Naive B cell (primary cell): ENCODE measurements around the gene MKNK2. TPM values are rescaled to one million over a fixed set of nuclear protein-coding genes. Genes with fewer than 3 reads are reported as not detected.
"Not testable (repeated sequence)": the region's sequence is repeated elsewhere in the genome, so short reads cannot be mapped to it uniquely, and the experiment has no call there.

ENCODE experiments used
- ATAC-seq, 2 donors: fragments of 150-1000 bp; cut with Tn5 transposase; 2 replicates each; pipeline ENCODE4 v1.10.0; 2021; ENCODE audit warnings: low read depth in 2 of 2, mild to moderate bottlenecking in 2 of 2, moderate library complexity in 2 of 2
- DNase-seq: peaks from one replicate; pipeline ENCODE4 v3.0.0; 2022
- H3K27ac Mint-ChIP-seq, 6 donors: one replicate each; pipeline ENCODE4 v1.8.0; 2020 to 2022; ENCODE audit warnings: mild to moderate bottlenecking in 6 of 6, mixed read lengths in 6 of 6, moderate library complexity in 5 of 6, inconsistent platforms in 2 of 6
- H3K27me3 Mint-ChIP-seq, 3 donors: one replicate each; pipeline ENCODE4 v1.8.0; 2021 to 2022; ENCODE audit warnings: mixed read lengths in 3 of 3, mild to moderate bottlenecking in 1 of 3
- H3K36me3 Mint-ChIP-seq, 2 donors: one replicate each; pipeline ENCODE4 v1.8.0; 2020 to 2022; ENCODE audit warnings: mixed read lengths in 2 of 2, inconsistent platforms in 1 of 2, mild to moderate bottlenecking in 1 of 2
- H3K4me1 Mint-ChIP-seq, 3 donors: one replicate each; pipeline ENCODE4 v1.8.0; 2020 to 2022; ENCODE audit warnings: mixed read lengths in 3 of 3, inconsistent platforms in 1 of 3, mild to moderate bottlenecking in 1 of 3, moderate library complexity in 1 of 3
- H3K4me3 Mint-ChIP-seq, 8 donors: one replicate each; pipeline ENCODE4 v1.8.0; 2020 to 2022; ENCODE audit warnings: mild to moderate bottlenecking in 8 of 8, mixed read lengths in 8 of 8, moderate library complexity in 8 of 8, inconsistent platforms in 2 of 8
- H3K9me3 Mint-ChIP-seq, 7 donors: one replicate each; pipeline ENCODE4 v1.8.0; 2020 to 2022; ENCODE audit warnings: mixed read lengths in 7 of 7, mild to moderate bottlenecking in 5 of 7, inconsistent platforms in 2 of 7, moderate library complexity in 1 of 7
- polyA plus RNA-seq, 6 donors: library from polyadenylated mRNA; unstranded; fragments of 300-500 nt; fragmentation: Illumina TruSeq; gene quantifications; one replicate each; pipeline ENCODE4 v1.2.3, GENCODE V29; 2021; ENCODE audit warnings: low read depth in 6 of 6

The MKNK2 gene
- polyA plus RNA-seq, 6 donors from 2014 or later: 51.1 to 102 (median 57.1) TPM

DNA sequence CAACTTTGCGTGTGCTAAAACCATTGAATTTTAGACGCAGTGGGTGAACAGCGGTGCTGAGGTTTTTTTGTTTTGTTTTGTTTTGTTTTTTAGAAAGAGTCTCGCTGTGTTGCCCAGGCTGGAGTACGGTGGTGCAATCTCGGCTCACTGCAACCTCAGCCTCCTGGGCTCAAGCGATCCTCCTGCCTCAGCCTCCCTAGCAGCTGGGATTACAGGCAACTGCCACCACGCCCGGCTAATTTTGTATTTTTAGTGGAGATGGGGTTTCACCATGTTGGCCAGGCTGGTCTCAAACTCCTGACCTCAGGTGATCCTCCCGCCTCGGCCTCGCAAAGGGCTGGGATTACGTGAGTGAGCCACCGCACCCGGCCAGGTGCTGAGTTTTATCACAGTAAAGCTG is 16.8 kb downstream of the MKNK2 start:
- ATAC-seq, H3K27me3 Mint-ChIP-seq, H3K36me3 Mint-ChIP-seq, DNase-seq, H3K9me3 Mint-ChIP-seq: not testable (repeated sequence)
- peaks cover 28 to 37% (median 33%) of the 10 kb centered on the region in 3 donors for H3K4me1 Mint-ChIP-seq
- peak overlapping the region in 1 of 8 donors; percentile 55 for H3K4me3 Mint-ChIP-seq
- peak overlapping the region in 2 of 6 donors; percentile 81 to 95 for H3K27ac Mint-ChIP-seq

DNA sequence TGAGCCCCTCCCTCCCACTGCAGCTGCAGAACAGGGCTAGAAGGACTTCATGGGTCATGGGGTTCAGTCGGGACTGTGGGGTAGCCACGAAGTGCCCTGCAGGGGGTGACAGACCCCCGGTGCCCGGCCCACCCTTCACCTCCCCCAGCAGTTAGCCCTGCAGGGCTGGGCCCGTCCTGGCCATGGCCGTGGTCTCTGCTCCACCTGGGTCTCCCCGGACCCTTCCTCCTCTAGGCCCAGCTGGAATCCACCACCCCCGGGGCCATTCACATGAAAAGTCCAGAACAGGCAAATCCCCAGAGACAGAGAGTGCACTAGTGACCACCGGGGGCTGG is 17.3 kb downstream of the MKNK2 start:
- Mint-ChIP-seq H3K4me3 (no peak overlapping the region), H3K27ac (no peak overlapping the region), H3K4me1 (peaks cover 27 to 35% (median 32%) of the 10 kb centered on the region in 3 donors), H3K9me3 (peaks cover 0 to 3% (median 0%) of the 10 kb centered on the region in 7 donors), H3K27me3 (no peaks in the 10 kb centered on the region), H3K36me3 (no peaks in the 10 kb centered on the region)
- no peak for DNase-seq
- no peak for ATAC-seq

DNA sequence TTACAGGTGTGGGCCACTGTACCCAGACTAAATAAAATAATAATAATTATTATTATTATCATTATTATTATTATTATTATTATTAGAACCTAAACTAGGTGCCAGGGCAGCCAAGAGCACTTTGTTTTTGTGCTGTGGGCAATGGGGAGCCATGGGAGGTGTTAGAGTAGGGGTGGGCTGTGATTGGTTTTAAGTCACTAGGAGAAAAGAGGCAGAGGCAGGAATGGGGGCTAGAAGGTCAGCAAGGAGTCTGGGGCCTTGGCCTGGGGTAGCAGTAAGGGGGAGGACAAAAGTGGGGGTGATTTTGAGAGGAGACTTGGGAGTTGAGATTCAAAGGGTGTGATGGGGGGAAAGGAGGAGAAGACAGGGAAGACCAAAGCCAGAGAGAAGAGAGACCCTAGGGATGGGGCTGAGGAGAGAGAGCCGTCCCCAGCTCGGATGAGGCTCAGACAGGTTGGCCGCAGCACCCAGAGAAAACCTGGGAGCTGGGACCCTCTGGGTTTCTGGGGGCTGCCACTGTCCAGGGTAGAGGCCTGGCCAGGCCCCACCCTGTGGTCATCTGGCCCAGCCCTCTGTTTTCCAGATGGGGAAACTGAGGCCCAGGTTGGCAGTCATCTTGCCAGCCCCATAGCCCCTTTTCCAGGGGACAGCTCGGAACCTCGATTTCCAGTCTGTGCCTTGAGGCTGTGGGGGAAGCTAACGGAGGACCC is 17.8 kb downstream of the MKNK2 start:
- Mint-ChIP-seq H3K9me3 (peaks cover 0 to 2% (median 0%) of the 10 kb centered on the region in 7 donors), H3K27ac (peak overlapping the region in 1 of 6 donors; percentile 76), H3K4me3 (peak overlapping the region in 3 of 8 donors; percentile 28 to 71 (median 57)), H3K4me1 (peaks cover 27 to 35% (median 34%) of the 10 kb centered on the region in 3 donors), H3K27me3 (no peaks in the 10 kb centered on the region), H3K36me3 (no peaks in the 10 kb centered on the region)
- ATAC-seq (no peak), DNase-seq (no peak)

DNA sequence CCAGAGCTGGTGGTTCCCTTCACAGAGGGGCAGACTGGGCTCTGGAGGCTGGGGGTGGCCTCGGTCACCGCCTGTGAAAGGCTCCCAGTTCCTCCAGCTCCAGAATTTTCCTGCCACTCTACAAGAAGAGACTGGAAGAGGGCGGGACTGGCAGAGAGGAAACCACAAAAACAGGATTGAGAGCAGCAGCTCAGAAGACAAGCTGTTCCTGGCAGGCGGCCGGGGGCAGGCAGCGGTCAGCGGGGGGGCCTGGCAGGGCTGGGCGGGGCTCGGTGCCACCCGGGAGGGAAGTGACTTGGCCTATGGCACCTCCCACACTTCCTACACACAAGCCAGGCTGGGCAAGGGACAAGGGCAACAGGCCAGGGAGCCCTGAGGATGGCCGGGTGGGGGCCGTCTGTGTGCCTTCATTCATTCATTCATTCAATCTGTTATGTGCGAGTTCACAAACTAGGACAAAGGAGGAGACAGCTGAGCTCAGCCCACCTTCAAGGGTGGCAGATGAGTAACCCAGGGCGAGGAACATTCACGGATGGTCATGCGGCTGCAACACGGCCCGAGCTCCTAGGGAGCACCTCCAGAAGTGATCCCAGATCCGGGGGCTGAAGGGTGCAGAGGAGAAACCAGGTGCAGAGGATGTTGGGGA is 18.6 kb downstream of the MKNK2 start:
- Mint-ChIP-seq H3K36me3 (no peaks in the 10 kb centered on the region), H3K4me1 (peaks cover 24 to 32% (median 30%) of the 10 kb centered on the region in 3 donors), H3K9me3 (peaks cover 0 to 2% (median 0%) of the 10 kb centered on the region in 7 donors), H3K27ac (peak overlapping the region in 4 of 6 donors; percentile 65 to 96 (median 82)), H3K27me3 (no peaks in the 10 kb centered on the region), H3K4me3 (peak overlapping the region; percentile 24 to 85 (median 68))
- peak; percentile 28 for DNase-seq
- peak; percentile 40 to 58 for ATAC-seq

DNA sequence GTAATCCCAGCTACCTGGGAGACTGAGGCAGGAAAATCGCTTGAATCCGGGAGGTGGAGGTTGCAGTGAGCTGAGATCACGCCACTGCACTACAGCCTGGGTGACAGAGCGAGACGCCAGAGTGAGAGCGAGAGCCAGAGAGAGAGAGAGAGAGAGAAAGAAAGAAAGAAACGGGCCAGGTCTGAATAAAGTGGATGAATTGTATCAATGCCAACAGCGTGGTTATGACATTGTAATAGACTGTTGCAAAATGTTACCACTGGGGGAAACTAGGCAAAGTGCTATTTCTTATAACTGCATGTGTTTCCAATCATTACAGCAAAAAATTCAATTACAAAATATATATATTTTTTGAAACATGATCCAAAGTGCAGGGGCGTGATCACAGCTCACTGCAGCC is 23.7 kb downstream of the MKNK2 start:
- H3K4me1 Mint-ChIP-seq: peaks cover 7 to 13% (median 8%) of the 10 kb centered on the region in 3 donors
- DNase-seq (no peak), ATAC-seq (no peak)
- H3K36me3 Mint-ChIP-seq: no peaks in the 10 kb centered on the region
- peak overlapping the region in 1 of 8 donors; percentile 12 for H3K4me3 Mint-ChIP-seq
- H3K9me3 Mint-ChIP-seq: no peaks in the 10 kb centered on the region
- no peaks in the 10 kb centered on the region for H3K27me3 Mint-ChIP-seq
- no peak overlapping the region for H3K27ac Mint-ChIP-seq

DNA sequence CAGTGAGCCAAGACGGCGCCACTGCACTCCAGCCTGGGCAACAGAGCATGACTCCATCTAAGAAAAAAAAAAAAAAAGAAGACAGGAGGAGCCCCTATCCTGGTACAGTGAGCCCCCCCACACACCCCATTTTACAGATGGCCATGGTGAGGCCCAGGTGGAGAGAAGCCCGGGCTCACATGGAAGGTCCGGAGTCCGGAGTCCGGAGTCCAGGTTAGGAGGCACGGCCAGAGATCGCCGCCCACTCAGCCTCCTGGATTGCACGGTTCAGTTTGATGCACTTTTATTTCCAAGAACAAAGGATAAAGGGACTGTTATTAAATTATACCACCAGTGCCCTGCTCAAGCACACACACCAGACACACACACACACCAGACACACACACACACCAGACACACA is 24.3 kb downstream of the MKNK2 start:
- Mint-ChIP-seq H3K36me3 (no peaks in the 10 kb centered on the region), H3K27ac (no peak overlapping the region), H3K27me3 (no peaks in the 10 kb centered on the region), H3K4me3 (no peak overlapping the region), H3K4me1 (peaks cover 1 to 8% (median 4%) of the 10 kb centered on the region in 3 donors), H3K9me3 (no peaks in the 10 kb centered on the region)
- no peak for DNase-seq
- no peak for ATAC-seq

DNA sequence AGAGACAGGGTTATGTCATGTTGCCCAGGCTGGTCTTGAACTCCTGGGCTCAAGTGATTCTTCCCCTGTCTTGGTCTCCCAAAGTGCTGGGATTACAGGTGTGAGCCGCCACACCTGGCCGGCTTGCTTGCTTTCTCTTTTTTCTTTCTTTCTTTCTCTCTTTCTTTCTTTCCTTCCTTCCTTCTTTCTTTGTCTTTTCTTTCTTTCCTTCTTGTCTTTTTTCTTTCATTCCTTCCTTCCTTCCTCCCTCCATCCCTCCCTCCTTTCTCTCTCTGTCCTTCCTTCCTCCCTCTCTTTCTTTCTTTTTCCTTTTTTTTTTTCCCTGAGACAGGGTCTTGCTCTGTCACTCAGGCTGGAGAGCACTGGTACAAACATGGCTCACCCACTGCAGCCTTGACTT is 28.8 kb downstream of the MKNK2 start:
- H3K36me3 Mint-ChIP-seq: no peaks in the 10 kb centered on the region

DNA sequence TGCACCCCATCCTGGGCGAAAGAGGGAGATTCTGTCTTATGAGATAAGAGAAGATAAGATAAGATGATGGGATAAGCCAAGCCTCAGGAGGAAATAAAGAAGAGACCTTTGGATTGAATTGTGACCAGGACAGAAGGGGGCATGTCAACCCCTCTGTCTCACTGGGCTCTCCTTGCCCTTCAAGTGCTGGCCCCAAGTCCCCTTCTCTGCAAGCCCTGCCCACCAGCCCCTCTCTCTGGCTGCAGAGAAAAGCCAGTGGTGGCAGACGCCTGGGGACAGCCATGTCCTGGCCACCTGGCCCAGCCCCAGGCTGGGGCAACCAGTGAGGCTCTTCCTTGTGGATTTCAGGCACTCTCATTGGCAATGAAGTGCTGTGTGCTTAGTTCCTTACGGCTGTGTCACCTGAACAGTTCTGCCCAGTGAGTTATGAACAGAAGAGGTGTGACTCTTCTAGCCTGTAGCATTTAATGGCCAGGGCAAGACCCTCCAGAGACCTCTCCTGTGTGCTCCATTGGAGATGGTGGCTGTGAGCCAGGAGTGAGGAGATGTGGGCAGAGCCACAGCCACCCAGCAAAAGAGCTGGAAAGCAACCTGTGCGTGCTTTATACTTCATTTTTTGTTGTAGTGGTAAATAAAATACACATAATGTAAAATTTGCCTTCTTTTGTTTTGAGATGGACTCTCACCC is 29.4 kb downstream of the MKNK2 start:
- Mint-ChIP-seq H3K27me3 (no peaks in the 10 kb centered on the region), H3K27ac (no peak overlapping the region), H3K4me3 (no peak overlapping the region), H3K36me3 (no peaks in the 10 kb centered on the region), H3K4me1 (peaks cover 5 to 20% (median 12%) of the 10 kb centered on the region in 3 donors), H3K9me3 (no peaks in the 10 kb centered on the region)
- DNase-seq: no peak
- no peak for ATAC-seq

More for the DNA sequence above, 28.8 kb downstream of the MKNK2 start:
- Mint-ChIP-seq H3K4me1 (peaks cover 7 to 13% (median 7%) of the 10 kb centered on the region in 3 donors), H3K27me3 (no peaks in the 10 kb centered on the region), H3K9me3 (no peaks in the 10 kb centered on the region), H3K4me3 (no peak overlapping the region), H3K27ac (no peak overlapping the region)
- ATAC-seq: no peak
- DNase-seq: no peak

DNA sequence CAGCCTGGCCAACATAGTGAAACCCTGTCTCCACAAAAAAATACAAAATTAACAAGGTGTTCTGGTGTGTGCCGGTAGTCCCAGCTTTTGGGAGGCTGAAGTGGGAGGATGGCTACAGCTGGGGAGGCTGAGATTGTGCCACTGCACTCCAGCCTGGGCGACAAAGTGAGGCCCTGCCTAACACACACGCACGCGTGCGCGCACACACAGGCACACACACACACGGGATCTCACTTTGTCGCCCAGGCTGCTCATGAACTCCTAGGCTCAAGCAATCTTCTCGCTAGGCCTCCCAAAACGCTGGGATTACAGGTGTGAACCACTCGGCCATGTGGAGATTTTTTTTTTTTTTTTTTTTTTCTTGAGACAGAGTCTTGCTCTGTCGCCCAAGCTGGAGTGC is 32.3 kb downstream of the MKNK2 start:
- H3K4me3 Mint-ChIP-seq: no peak overlapping the region
- no peaks in the 10 kb centered on the region for H3K9me3 Mint-ChIP-seq
- DNase-seq (no peak), ATAC-seq (no peak)
- peaks cover 16 to 34% (median 30%) of the 10 kb centered on the region in 3 donors for H3K4me1 Mint-ChIP-seq
- H3K36me3 Mint-ChIP-seq: no peaks in the 10 kb centered on the region
- peak overlapping the region in 1 of 6 donors; percentile 52 for H3K27ac Mint-ChIP-seq
- no peaks in the 10 kb centered on the region for H3K27me3 Mint-ChIP-seq

DNA sequence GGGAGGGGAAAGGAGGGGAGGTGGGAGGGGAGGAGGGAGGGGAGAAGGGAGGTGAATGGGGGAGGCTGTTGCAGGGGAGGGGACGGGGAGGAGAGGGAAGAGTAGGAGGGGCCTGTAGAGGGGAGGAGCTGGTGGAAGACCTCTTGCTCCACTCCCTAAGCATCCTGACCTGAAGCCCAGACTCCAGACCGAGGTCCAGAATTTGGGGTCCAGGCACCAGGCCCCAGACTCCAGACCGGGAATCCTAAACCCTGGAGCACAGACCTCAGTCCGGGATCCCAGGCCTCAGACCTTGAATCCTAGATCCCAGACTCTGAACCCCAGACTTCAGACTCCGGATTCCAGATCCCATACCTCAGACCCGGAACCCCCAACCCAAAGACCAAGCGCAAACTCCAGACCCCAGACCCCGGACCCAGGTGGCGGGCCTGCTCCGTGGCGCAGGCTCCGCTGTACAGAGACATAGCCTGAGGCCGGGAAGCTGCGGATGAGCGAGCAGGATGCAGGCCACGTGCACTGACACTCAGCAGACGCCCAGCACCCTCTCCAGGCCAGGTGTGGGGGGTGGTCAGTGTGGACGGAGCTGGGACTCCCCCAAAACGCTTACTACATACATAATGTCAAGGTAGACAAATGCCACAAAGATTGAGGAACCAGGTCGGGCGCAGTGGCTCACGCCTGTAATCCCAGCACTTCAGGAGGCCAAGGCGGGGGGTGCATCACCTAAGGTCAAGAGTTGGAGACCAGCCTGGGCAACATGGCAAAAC is 34.8 kb downstream of the MKNK2 start:
- DNase-seq: no peak
- Mint-ChIP-seq H3K4me3 (peak overlapping the region; percentile 65 to 84 (median 76)), H3K27ac (peak overlapping the region in 4 of 6 donors; percentile 43 to 81 (median 74)), H3K27me3 (no peaks in the 10 kb centered on the region), H3K9me3 (no peaks in the 10 kb centered on the region), H3K4me1 (peaks cover 22 to 49% (median 48%) of the 10 kb centered on the region in 3 donors), H3K36me3 (no peaks in the 10 kb centered on the region)
- ATAC-seq: peak; percentile 41 to 45

DNA sequence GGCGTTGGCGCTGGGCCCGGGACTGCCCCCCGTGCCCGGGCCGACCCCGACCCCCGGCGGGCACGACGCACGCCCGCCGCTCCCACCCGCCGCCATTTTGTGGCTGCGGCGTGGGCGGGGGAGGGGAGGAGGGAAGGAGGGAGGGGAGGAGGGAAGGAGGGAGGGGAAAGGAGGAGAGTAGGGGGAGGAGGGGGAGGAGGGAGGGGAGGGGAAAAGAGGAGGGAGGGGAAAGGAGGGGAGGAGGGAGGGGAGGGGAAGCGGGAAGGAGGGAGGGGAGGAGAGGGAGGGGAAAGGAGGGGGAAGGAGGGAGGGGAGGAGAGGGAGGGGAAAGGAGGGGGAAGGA is 35.5 kb downstream of the MKNK2 start, which contains the start of gene BTBD2:
Gene BTBD2 (minus strand): TSS at position 107 of the 343 bp plus-strand sequence. CDS start 11 bp downstream, at position 96.
- peak within 1 kb of the TSS in 5 of 6 donors; percentile 24 to 83 (median 76) for H3K27ac Mint-ChIP-seq
- no peaks in the 10 kb centered on the region for H3K27me3 Mint-ChIP-seq
- H3K4me3 Mint-ChIP-seq: peak within 1 kb of the TSS; percentile 66 to 88 (median 78)
- H3K9me3 Mint-ChIP-seq: no peaks in the 10 kb centered on the region
- ATAC-seq: peak; percentile 16 to 20
- H3K4me1 Mint-ChIP-seq: peaks cover 27 to 55% (median 53%) of the 10 kb centered on the region in 3 donors
- no peak for DNase-seq
- H3K36me3 Mint-ChIP-seq: no peaks in the 10 kb centered on the region

DNA sequence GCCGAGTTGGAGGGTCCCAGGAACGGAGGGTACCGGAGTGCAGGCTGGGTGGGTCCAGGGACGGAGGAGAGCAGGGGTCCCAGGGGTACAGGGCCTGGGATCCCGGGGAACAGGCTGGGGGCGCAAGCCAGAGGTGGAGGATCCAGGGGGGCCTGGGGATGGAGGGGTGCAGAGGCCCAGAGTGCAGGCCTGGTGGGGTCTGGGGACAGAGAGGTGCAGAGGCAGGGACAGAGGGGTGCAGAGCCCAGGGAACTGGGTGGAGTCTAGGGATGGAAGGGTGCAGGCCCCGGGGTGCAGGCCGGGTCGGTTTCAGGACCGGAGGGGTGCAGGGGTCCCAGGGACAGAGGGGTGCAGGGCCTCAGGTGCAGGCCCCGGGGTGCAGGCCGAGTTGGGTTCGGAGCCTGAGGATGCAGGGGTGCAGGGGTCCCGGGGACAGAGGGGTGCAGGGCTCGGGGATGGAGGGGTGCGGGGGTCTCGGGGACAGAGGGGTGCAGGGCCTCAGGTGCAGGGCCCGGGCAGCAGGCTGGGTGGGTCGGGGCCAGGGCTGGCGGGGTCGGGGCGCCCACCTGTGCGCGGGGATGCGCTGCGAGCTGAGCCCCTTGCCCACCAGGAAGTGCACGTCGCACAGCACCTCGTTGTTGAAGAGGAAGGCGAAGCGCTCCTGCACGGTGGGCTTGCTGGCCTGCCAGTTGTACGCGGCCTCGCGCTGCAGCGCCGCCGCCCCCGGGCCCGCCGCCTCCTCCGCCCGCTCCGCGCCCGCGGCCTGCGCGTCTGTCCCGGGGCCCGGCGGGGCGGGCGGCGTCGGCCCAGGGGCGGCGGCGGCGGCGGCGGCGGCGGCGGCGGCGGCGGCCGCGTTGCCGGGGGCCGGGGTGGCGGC is 36.1 kb downstream of the MKNK2 start:
- H3K4me1 Mint-ChIP-seq: peaks cover 27 to 58% (median 56%) of the 10 kb centered on the region in 3 donors
- DNase-seq: no peak
- peak overlapping the region in 4 of 6 donors; percentile 24 to 83 (median 73) for H3K27ac Mint-ChIP-seq
- H3K27me3 Mint-ChIP-seq: no peaks in the 10 kb centered on the region
- H3K9me3 Mint-ChIP-seq: no peaks in the 10 kb centered on the region
- peak overlapping the region; percentile 55 to 88 (median 75) for H3K4me3 Mint-ChIP-seq
- H3K36me3 Mint-ChIP-seq: no peaks in the 10 kb centered on the region
- ATAC-seq: peak; percentile 54 to 56
